Tibial nerve (tissue), 4 donors: ENCODE results near the gene TIE1.

Experiments used
- CTCF ChIP-seq, 5 experiments: fragments of 200-600 bp in 3 of 5; fragments of 450-650 bp in 2 of 5; sonication (generic) in 3 of 5; IDR thresholded peaks; one replicate each; pipeline ENCODE4 v1.5.1; 2016 to 2019; ENCODE audit warnings: antibody characterized with exemption in 5 of 5, mild to moderate bottlenecking in 3 of 5, moderate library complexity in 2 of 5
- EP300 ChIP-seq, 2 donors: sonication (generic); formaldehyde crosslinking; IDR thresholded peaks; one replicate each; pipeline ENCODE4 v1.6.1; 2017; ENCODE audit warnings: antibody characterized with exemption in 2 of 2, mild to moderate bottlenecking in 1 of 2
- POLR2A ChIP-seq, 2 donors: fragments of 450-650 bp; IDR thresholded peaks; one replicate each; pipeline ENCODE4 v1.6.1; 2017; ENCODE audit warnings: antibody characterized with exemption in 2 of 2, mild to moderate bottlenecking in 2 of 2, moderate library complexity in 2 of 2

GRCh38 chr1:43357251-43357650, 56.5 kb downstream of the TIE1 start:
- TF ChIP-seq POLR2A (IDR thresholded peaks at IDR 0.05) (no peak), CTCF (IDR thresholded peaks at IDR 0.05) (no peak), EP300 (IDR thresholded peaks at IDR 0.05) (no peak)
